Adrenal gland (tissue), 5 donors: ENCODE measurements around the gene GABPA.
A peak's percentile ranks its signal among the peaks of the same experiment; 100 is the strongest.

ENCODE experiments used
- POLR2A ChIP-seq, 2 donors: fragments of 450-650 bp; IDR thresholded peaks; one replicate each; pipeline ENCODE4 v1.6.1; 2017; ENCODE audit warnings: antibody characterized with exemption in 2 of 2, mild to moderate bottlenecking in 2 of 2, moderate library complexity in 1 of 2
- TF ChIP-seq, protein P1 (sequence below), 6 experiments: fragments of 450-650 bp in 4 of 6; fragments of 200-600 bp in 2 of 6; sonication (generic) in 1 of 6; IDR thresholded peaks; 1 replicate in 5 of 6; 2 replicates in 1 of 6; pipeline versions ENCODE4 v1.5.1 to v1.8.0; 2016 to 2021; ENCODE audit warnings: antibody characterized with exemption in 6 of 6, mild to moderate bottlenecking in 2 of 6, moderate library complexity in 1 of 6
- donor health status: DM: no; HTN: no; CAD: no.

- TF ChIP-seq POLR2A (IDR thresholded peaks at IDR 0.05), result peak in 1 of 2 donors; percentile 48
- TF ChIP-seq, protein P1, sequence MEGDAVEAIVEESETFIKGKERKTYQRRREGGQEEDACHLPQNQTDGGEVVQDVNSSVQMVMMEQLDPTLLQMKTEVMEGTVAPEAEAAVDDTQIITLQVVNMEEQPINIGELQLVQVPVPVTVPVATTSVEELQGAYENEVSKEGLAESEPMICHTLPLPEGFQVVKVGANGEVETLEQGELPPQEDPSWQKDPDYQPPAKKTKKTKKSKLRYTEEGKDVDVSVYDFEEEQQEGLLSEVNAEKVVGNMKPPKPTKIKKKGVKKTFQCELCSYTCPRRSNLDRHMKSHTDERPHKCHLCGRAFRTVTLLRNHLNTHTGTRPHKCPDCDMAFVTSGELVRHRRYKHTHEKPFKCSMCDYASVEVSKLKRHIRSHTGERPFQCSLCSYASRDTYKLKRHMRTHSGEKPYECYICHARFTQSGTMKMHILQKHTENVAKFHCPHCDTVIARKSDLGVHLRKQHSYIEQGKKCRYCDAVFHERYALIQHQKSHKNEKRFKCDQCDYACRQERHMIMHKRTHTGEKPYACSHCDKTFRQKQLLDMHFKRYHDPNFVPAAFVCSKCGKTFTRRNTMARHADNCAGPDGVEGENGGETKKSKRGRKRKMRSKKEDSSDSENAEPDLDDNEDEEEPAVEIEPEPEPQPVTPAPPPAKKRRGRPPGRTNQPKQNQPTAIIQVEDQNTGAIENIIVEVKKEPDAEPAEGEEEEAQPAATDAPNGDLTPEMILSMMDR (IDR thresholded peaks at IDR 0.05), result peak in 1 of 6 experiments; percentile 26
Measured at GRCh38 chr21:25734904-25735645, at the start of gene GABPA, which contains the start of gene ATP5PF.
